ENCODE results near the gene TSHZ2. TPM values are rescaled to one million over a fixed set of nuclear protein-coding genes. Genes with fewer than 3 reads are reported as not detected.

TSHZ2 gene
- total and polyA plus RNA-seq, 2 donors (not counting 1 experiment from before 2014, with no cell fraction given) = 1.00 to 5.7 TPM

GRCh38 chr20:53126185-53126584 lies 154.0 kb downstream of the TSHZ2 start:
- no peaks in the 10 kb centered on the region for H3K4me1 ChIP-seq (ENCODE audit: control insufficient read depth in 2 of 2, insufficient read depth in 2 of 2, low read length in 2 of 2)
- H2AFZ ChIP-seq (ENCODE audit: insufficient read depth, low read depth, low read length, poor library complexity, severe bottlenecking) = no peak overlapping the region
- H3K9ac ChIP-seq (ENCODE audit: low read length) = no peak overlapping the region
- H3K27me3 ChIP-seq (replicated peaks in 1 of 4; ENCODE audit: control extremely low read depth in 1 of 4, control insufficient read depth in 3 of 4, insufficient read depth in 4 of 4, low read length in 3 of 4) = no peaks in the 10 kb centered on the region
- no peak overlapping the region for H3K4me3 Mint-ChIP-seq
- no peaks in the 10 kb centered on the region for H3K79me2 ChIP-seq (ENCODE audit: control insufficient read depth, insufficient read depth, low read length)
- no peaks in the 10 kb centered on the region for H3K9me3 ChIP-seq (ENCODE audit: control extremely low read depth in 1 of 3, control insufficient read depth in 2 of 3, insufficient read depth in 1 of 3, low read length in 2 of 3)
- no peak for TF ChIP-seq EZH2 (IDR thresholded peaks at IDR 0.05; ENCODE audit: borderline replicate concordance, insufficient read depth, low read depth, low read length, poor library complexity, severe bottlenecking)
- TF ChIP-seq CTCF (IDR thresholded peaks at IDR 0.05) = no peak
- no peaks in the 10 kb centered on the region for H3K27me3 Mint-ChIP-seq
- H4K20me1 ChIP-seq (ENCODE audit: control insufficient read depth, insufficient read depth, low read length, poor library complexity, severe bottlenecking) = no peaks in the 10 kb centered on the region
- no peak for DNase-seq
- no peak overlapping the region for H3K27ac Mint-ChIP-seq
- WGBS (ENCODE audit: insufficient coverage) = 96% methylated on average over 4 of the region's 7 CpGs
- peaks cover 2% of the 10 kb centered on the region for H3K4me1 Mint-ChIP-seq
- no peak overlapping the region for H3K4me2 ChIP-seq (replicated peaks; ENCODE audit: low read depth, low read length, poor library complexity, severe bottlenecking)
- ATAC-seq (ENCODE audit: low read depth) = no peak
- ChIA-PET CTCF (no interaction called here), POLR2A (no interaction called here)
- H3K27ac ChIP-seq (ENCODE audit: low read length in 2 of 2) = no peak overlapping the region
- no peak overlapping the region for H3K4me3 ChIP-seq (ENCODE audit: control extremely low read depth in 1 of 5, extremely low read depth in 1 of 5, insufficient read depth in 1 of 5, low read depth in 2 of 5, low read length in 4 of 5)
- no peaks in the 10 kb centered on the region for H3K36me3 ChIP-seq (replicated peaks in 1 of 2; ENCODE audit: control extremely low read depth in 1 of 2, control insufficient read depth in 1 of 2, extremely low read depth in 1 of 2, insufficient read depth in 2 of 2, low read length in 1 of 2)
- no peaks in the 10 kb centered on the region for H3K9me3 Mint-ChIP-seq (ENCODE audit: insufficient read depth)
- intact Hi-C loops (cut with micrococcal nuclease) = no loop called here

- Histone ChIP-seq H3K9me3 (ENCODE audit: control extremely low read depth in 1 of 3, control insufficient read depth in 2 of 3, insufficient read depth in 1 of 3, low read length in 2 of 3) (no peaks in the 10 kb centered on the region), H3K27me3 (replicated peaks in 1 of 4; ENCODE audit: control extremely low read depth in 1 of 4, control insufficient read depth in 3 of 4, insufficient read depth in 4 of 4, low read length in 3 of 4) (no peaks in the 10 kb centered on the region), H2AFZ (ENCODE audit: insufficient read depth, low read depth, low read length, poor library complexity, severe bottlenecking) (no peak overlapping the region), H3K36me3 (replicated peaks in 1 of 2; ENCODE audit: control extremely low read depth in 1 of 2, control insufficient read depth in 1 of 2, extremely low read depth in 1 of 2, insufficient read depth in 2 of 2, low read length in 1 of 2) (no peaks in the 10 kb centered on the region), H3K4me1 (ENCODE audit: control insufficient read depth in 2 of 2, insufficient read depth in 2 of 2, low read length in 2 of 2) (no peaks in the 10 kb centered on the region), H3K4me2 (replicated peaks; ENCODE audit: low read depth, low read length, poor library complexity, severe bottlenecking) (no peak overlapping the region), H3K4me3 (ENCODE audit: control extremely low read depth in 1 of 5, extremely low read depth in 1 of 5, insufficient read depth in 1 of 5, low read depth in 2 of 5, low read length in 4 of 5) (no peak overlapping the region), H3K79me2 (ENCODE audit: control insufficient read depth, insufficient read depth, low read length) (no peaks in the 10 kb centered on the region), H4K20me1 (ENCODE audit: control insufficient read depth, insufficient read depth, low read length, poor library complexity, severe bottlenecking) (no peaks in the 10 kb centered on the region), H3K27ac (ENCODE audit: low read length in 2 of 2) (no peak overlapping the region), H3K9ac (ENCODE audit: low read length) (no peak overlapping the region)
- Mint-ChIP-seq H3K9me3 (ENCODE audit: insufficient read depth) (no peaks in the 10 kb centered on the region), H3K4me1 (peaks cover 2% of the 10 kb centered on the region), H3K4me3 (no peak overlapping the region), H3K27me3 (no peaks in the 10 kb centered on the region), H3K27ac (no peak overlapping the region)
- intact Hi-C loops (cut with micrococcal nuclease) = no loop called here
- CTCF ChIA-PET = no interaction called here
- POLR2A ChIA-PET = no interaction called here
- DNase-seq (no peak), ATAC-seq (ENCODE audit: low read depth) (no peak)
- TF ChIP-seq EZH2 (IDR thresholded peaks at IDR 0.05; ENCODE audit: borderline replicate concordance, insufficient read depth, low read depth, low read length, poor library complexity, severe bottlenecking) (no peak), CTCF (IDR thresholded peaks at IDR 0.05) (no peak)
- no CpG with 5 or more reads among the region's 2 CpGs for WGBS (ENCODE audit: insufficient coverage)
Observed at GRCh38 chr20:53127027-53127426, 154.9 kb downstream of the TSHZ2 start.
